ENCODE data around the gene GALM. TPM values are rescaled to one million over a fixed set of nuclear protein-coding genes. Genes with fewer than 3 reads are reported as not detected.
A peak's percentile ranks its signal among the peaks of the same experiment; 100 is the strongest.

The GALM gene
- total and polyA plus RNA-seq, 2 donors (not counting 1 experiment from before 2014, with no cell fraction given) = 14.7 to 51.4 TPM

- TF ChIP-seq, protein P1, sequence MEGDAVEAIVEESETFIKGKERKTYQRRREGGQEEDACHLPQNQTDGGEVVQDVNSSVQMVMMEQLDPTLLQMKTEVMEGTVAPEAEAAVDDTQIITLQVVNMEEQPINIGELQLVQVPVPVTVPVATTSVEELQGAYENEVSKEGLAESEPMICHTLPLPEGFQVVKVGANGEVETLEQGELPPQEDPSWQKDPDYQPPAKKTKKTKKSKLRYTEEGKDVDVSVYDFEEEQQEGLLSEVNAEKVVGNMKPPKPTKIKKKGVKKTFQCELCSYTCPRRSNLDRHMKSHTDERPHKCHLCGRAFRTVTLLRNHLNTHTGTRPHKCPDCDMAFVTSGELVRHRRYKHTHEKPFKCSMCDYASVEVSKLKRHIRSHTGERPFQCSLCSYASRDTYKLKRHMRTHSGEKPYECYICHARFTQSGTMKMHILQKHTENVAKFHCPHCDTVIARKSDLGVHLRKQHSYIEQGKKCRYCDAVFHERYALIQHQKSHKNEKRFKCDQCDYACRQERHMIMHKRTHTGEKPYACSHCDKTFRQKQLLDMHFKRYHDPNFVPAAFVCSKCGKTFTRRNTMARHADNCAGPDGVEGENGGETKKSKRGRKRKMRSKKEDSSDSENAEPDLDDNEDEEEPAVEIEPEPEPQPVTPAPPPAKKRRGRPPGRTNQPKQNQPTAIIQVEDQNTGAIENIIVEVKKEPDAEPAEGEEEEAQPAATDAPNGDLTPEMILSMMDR (conservative IDR thresholded peaks at IDR 0.05 in 1 of 2, IDR thresholded peaks at IDR 0.05 in 1 of 2; ENCODE audit: low read depth in 1 of 2, low read length in 2 of 2) = no peak
- TF ChIP-seq EZH2 (IDR thresholded peaks at IDR 0.05; ENCODE audit: low read length, missing control alignments) = no peak
- DNase-seq (ENCODE audit: low read depth in 2 of 2) = no peak
- no peaks in the 10 kb centered on the region for H3K4me1 ChIP-seq (ENCODE audit: control insufficient read depth, extremely low read depth, insufficient read depth, low read length)
Measured at GRCh38 chr2:38652431-38653273, 13.3 kb upstream of the GALM start.

GRCh38 chr2:38653380-38653714 lies 12.6 kb upstream of the GALM start:
- Histone ChIP-seq H3K4me3 (replicated peaks in 1 of 4; ENCODE audit: control extremely low read depth in 1 of 4, insufficient read depth in 1 of 4, low read depth in 3 of 4, low read length in 4 of 4) (no peak overlapping the region), H3K4me2 (ENCODE audit: extremely low read depth, insufficient read depth, low read length) (no peak overlapping the region), H3K9ac (ENCODE audit: insufficient read depth, low read length) (no peak overlapping the region), H3K36me3 (ENCODE audit: control insufficient read depth, insufficient read depth, low read length) (no peaks in the 10 kb centered on the region), H3K79me2 (ENCODE audit: control insufficient read depth, insufficient read depth, low read length) (no peaks in the 10 kb centered on the region), H3K4me1 (ENCODE audit: control insufficient read depth, extremely low read depth, insufficient read depth, low read length) (no peaks in the 10 kb centered on the region), H4K20me1 (ENCODE audit: control insufficient read depth, extremely low read depth, insufficient read depth, low read length) (no peaks in the 10 kb centered on the region), H3K9me3 (ENCODE audit: control insufficient read depth, insufficient read depth, low read depth, low read length) (no peaks in the 10 kb centered on the region), H2AFZ (ENCODE audit: low read length) (no peak overlapping the region), H3K27me3 (ENCODE audit: control insufficient read depth, insufficient read depth, low read length) (peaks cover 8% of the 10 kb centered on the region), H3K27ac (ENCODE audit: insufficient read depth, low read length) (no peak overlapping the region)
- TF ChIP-seq, protein P1 (conservative IDR thresholded peaks at IDR 0.05 in 1 of 2, IDR thresholded peaks at IDR 0.05 in 1 of 2; ENCODE audit: low read depth in 1 of 2, low read length in 2 of 2) = no peak
- no peak for TF ChIP-seq EZH2 (IDR thresholded peaks at IDR 0.05; ENCODE audit: low read length, missing control alignments)
- no peak for DNase-seq (ENCODE audit: low read depth in 2 of 2)

More at GRCh38 chr2:38652431-38653273, 13.3 kb upstream of the GALM start:
- Histone ChIP-seq H3K36me3 (ENCODE audit: control insufficient read depth, insufficient read depth, low read length) (no peaks in the 10 kb centered on the region), H3K79me2 (ENCODE audit: control insufficient read depth, insufficient read depth, low read length) (no peaks in the 10 kb centered on the region), H3K4me2 (ENCODE audit: extremely low read depth, insufficient read depth, low read length) (no peak overlapping the region), H4K20me1 (ENCODE audit: control insufficient read depth, extremely low read depth, insufficient read depth, low read length) (no peaks in the 10 kb centered on the region), H2AFZ (ENCODE audit: low read length) (no peak overlapping the region), H3K9ac (ENCODE audit: insufficient read depth, low read length) (no peak overlapping the region), H3K9me3 (ENCODE audit: control insufficient read depth, insufficient read depth, low read depth, low read length) (no peaks in the 10 kb centered on the region), H3K4me3 (replicated peaks in 1 of 4; ENCODE audit: control extremely low read depth in 1 of 4, insufficient read depth in 1 of 4, low read depth in 3 of 4, low read length in 4 of 4) (no peak overlapping the region), H3K27ac (ENCODE audit: insufficient read depth, low read length) (no peak overlapping the region), H3K27me3 (ENCODE audit: control insufficient read depth, insufficient read depth, low read length) (peaks cover 8% of the 10 kb centered on the region)

DNA sequence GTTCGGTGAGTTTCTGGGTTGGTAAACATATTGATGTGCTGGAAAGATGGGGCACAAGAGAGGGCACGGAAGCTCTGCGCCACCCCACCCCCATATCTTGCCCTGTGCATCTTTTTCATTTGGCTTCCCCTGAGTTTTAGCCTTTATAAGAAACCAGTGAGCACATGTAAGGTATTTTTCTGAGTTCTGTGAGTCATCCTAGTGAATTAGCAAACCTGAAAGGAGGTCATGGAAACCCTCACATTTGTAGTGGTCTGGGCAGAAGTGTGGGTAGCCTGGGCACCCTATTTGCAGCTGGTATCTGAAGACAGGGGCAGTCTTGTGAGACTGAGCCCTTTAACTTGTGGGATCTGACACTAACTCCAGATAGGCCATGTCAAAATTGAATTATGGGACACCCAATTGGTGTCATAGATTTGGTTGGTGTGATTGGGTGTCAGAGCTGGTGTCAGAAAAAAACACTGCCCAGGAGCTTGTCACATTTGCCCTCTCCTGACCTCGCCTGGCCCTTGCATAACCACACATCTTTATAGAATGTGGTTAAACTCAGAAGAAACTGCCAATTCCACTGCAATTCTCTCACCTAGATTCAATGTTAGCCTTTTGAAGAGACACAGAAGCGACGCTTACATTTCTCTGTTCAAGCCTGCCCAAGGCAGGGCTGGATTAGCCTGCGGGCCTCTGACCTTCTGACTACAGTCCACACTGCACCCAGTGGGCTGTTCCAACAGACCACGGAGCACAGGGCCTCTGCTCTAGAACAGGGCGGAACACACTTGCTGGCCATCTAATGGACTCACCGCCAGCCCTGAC lies 12.0 kb upstream of the GALM start:
- no peak overlapping the region for H2AFZ ChIP-seq (ENCODE audit: low read length)
- H3K27me3 ChIP-seq (ENCODE audit: control insufficient read depth, insufficient read depth, low read length) = peaks cover 5% of the 10 kb centered on the region
- H3K27ac ChIP-seq (ENCODE audit: insufficient read depth, low read length) = no peak overlapping the region
- H3K4me2 ChIP-seq (ENCODE audit: extremely low read depth, insufficient read depth, low read length) = no peak overlapping the region
- TF ChIP-seq, protein P1 (conservative IDR thresholded peaks at IDR 0.05 in 1 of 2, IDR thresholded peaks at IDR 0.05 in 1 of 2; ENCODE audit: low read depth in 1 of 2, low read length in 2 of 2) = no peak
- TF ChIP-seq EZH2 (IDR thresholded peaks at IDR 0.05; ENCODE audit: low read length, missing control alignments) = no peak
- no peaks in the 10 kb centered on the region for H3K4me1 ChIP-seq (ENCODE audit: control insufficient read depth, extremely low read depth, insufficient read depth, low read length)
- no peaks in the 10 kb centered on the region for H4K20me1 ChIP-seq (ENCODE audit: control insufficient read depth, extremely low read depth, insufficient read depth, low read length)
- no peak overlapping the region for H3K4me3 ChIP-seq (replicated peaks in 1 of 4; ENCODE audit: control extremely low read depth in 1 of 4, insufficient read depth in 1 of 4, low read depth in 3 of 4, low read length in 4 of 4)
- H3K9me3 ChIP-seq (ENCODE audit: control insufficient read depth, insufficient read depth, low read depth, low read length) = no peaks in the 10 kb centered on the region
- H3K36me3 ChIP-seq (ENCODE audit: control insufficient read depth, insufficient read depth, low read length) = no peaks in the 10 kb centered on the region
- peak in 1 of 2 donors; percentile 18 for DNase-seq (ENCODE audit: low read depth in 2 of 2)
- no peak overlapping the region for H3K9ac ChIP-seq (ENCODE audit: insufficient read depth, low read length)
- no peaks in the 10 kb centered on the region for H3K79me2 ChIP-seq (ENCODE audit: control insufficient read depth, insufficient read depth, low read length)
